Ovary (tissue), 9 donors: ENCODE results near the gene GNA12. TPM values are rescaled to one million over a fixed set of nuclear protein-coding genes. Genes with fewer than 3 reads are reported as not detected.

Source experiments
- DNase-seq, 5 donors: peaks; one replicate each; pipeline ENCODE4 v3.0.0-alpha.2; 2019 to 2020
- H3K27ac ChIP-seq, 2 donors: fragments of 200-600 bp; one replicate each; pipeline versions ENCODE4 v1.5.1 to v1.8.0; 2019 to 2022
- H3K27me3 ChIP-seq: fragments of 200-600 bp; one replicate; pipeline ENCODE4 v1.8.0; 2022
- H3K36me3 ChIP-seq: fragments of 200-600 bp; sonication (generic); one replicate; pipeline ENCODE4 v1.5.1; 2019
- H3K4me1 ChIP-seq: one replicate; pipeline ENCODE4 v1.8.1; 2013; ENCODE audit warnings: mild to moderate bottlenecking, moderate library complexity; ENCODE audit not compliant: insufficient read depth
- H3K4me3 ChIP-seq: fragments of 200-600 bp; sonication (generic); one replicate; pipeline ENCODE4 v1.5.1; 2017
- H3K9me3 ChIP-seq, 2 donors: fragments of 200-600 bp in 1 of 2; sonication (generic) in 1 of 2; one replicate each; pipeline versions ENCODE4 v1.5.1 to v1.8.1; 2013 to 2019; ENCODE audit warnings: mild to moderate bottlenecking in 1 of 2, moderate library complexity in 1 of 2
- CTCF ChIP-seq, 3 donors: fragments of 450-650 bp in 2 of 3; fragments of 200-600 bp in 1 of 3; IDR thresholded peaks; one replicate each; pipeline versions ENCODE4 v1.5.1 to v1.8.0; 2016 to 2022; ENCODE audit warnings: antibody characterized with exemption in 3 of 3, mild to moderate bottlenecking in 1 of 3
- EP300 ChIP-seq: sonication (generic); formaldehyde crosslinking; IDR thresholded peaks from one replicate; pipeline ENCODE4 v1.6.1; 2017; ENCODE audit warnings: antibody characterized with exemption
- POLR2A ChIP-seq: fragments of 450-650 bp; IDR thresholded peaks from one replicate; pipeline ENCODE4 v1.6.1; 2017; ENCODE audit warnings: antibody characterized with exemption, mild to moderate bottlenecking, moderate library complexity
- WGBS, 3 donors: extraction: QIAGEN DNeasy Blood & Tissue Kit in 1 of 3; methylation state at CpG; one replicate each; pipeline versions ENCODE4 v1.1.5 to v1.1.7; 2013 to 2017; 5-methylcytosine and 5-hydroxymethylcytosine counted together
- intact Hi-C, 4 donors: fragments of 100-400 bp; cut with DNase I; formaldehyde crosslinking; loops; one replicate each; pipeline versions ENCODE4 v1.11.0 to v1.15.1; 2022 to 2023
- polyA plus RNA-seq, 2 donors: library from polyadenylated mRNA; stranded (reverse); fragments of 200-250 nt in 1 of 2; fragments of 350-450 nt in 1 of 2; fragmentation: Illumina TruSeq in 1 of 2; extraction: RNeasy Lipid Tissue Mini Kit (QIAGEN cat#74804) in 1 of 2; gene quantifications; one replicate each; pipeline ENCODE4 v1.2.3, GENCODE V29; 2013 to 2014
- total RNA-seq, 7 donors: library from RNA; depleted of rRNA in 2 of 7; stranded (reverse); fragments of >200 nt in 2 of 7; fragmentation: NEBNext Ultra II Directional in 3 of 7; extraction: Animal tissue kit (Norgen Biotek cat#: 25700) in 3 of 7; gene quantifications; one replicate each; pipeline versions ENCODE4 v1.1.0 to v1.2.4, GENCODE V29; 2016 to 2023
- donor health status: DM: no; HTN: no; CAD: no; lungs with moderate emphysema.
- donor health status: DM: no; HTN: no; CAD: no.
- donor health status: Bipolar disorder and iron deficiency.
- donor health status: DM: yes; HTN: yes; CAD: no.
- donor health status: DM: no; HTN: no; CAD: no.
- donor health status: DM: yes; HTN: yes; CAD: no.

The GNA12 gene
- total and polyA plus RNA-seq, 9 donors, result 13.4 to 94.4 (median 65.5) TPM

- Histone ChIP-seq H3K9me3 (no peaks in the 10 kb centered on the region), H3K36me3 (no peaks in the 10 kb centered on the region), H3K4me1 (peaks cover 12% of the 10 kb centered on the region), H3K4me3 (no peak overlapping the region), H3K27me3 (no peaks in the 10 kb centered on the region), H3K27ac (no peak overlapping the region)
- WGBS, 3 donors, result 95 to 98% (median 97%) methylated on average over 17 of the region's 17 CpGs
- intact Hi-C loops, result no loop called here
- TF ChIP-seq POLR2A, result no peak
- no peak for TF ChIP-seq EP300
- DNase-seq, result peak in 4 of 5 donors; percentile 18 to 35 (median 20)
Measured at GRCh38 chr7:2736411-2736914, 107.6 kb downstream of the GNA12 start.

GRCh38 chr7:2735744-2736143, 108.4 kb downstream of the GNA12 start:
- peaks cover 12% of the 10 kb centered on the region for H3K4me1 ChIP-seq
- H3K27ac ChIP-seq, result peak overlapping the region in 1 of 2 donors; percentile 63
- H3K36me3 ChIP-seq, result no peaks in the 10 kb centered on the region
- TF ChIP-seq POLR2A, result no peak
- no peak for TF ChIP-seq CTCF (IDR thresholded peaks at IDR 0.05)
- TF ChIP-seq EP300, result no peak
- no peak overlapping the region for H3K4me3 ChIP-seq
- intact Hi-C loops, result no loop called here
- DNase-seq, result peak in 4 of 5 donors; percentile 22 to 42 (median 32)
- no peaks in the 10 kb centered on the region for H3K9me3 ChIP-seq
- no peaks in the 10 kb centered on the region for H3K27me3 ChIP-seq
- 72 to 79% (median 78%) methylated on average over 13 of the region's 13 CpGs for WGBS, 3 donors

GRCh38 chr7:2734751-2735571, 109.1 kb downstream of the GNA12 start:
- peak overlapping the region in 1 of 2 donors; percentile 63 for H3K27ac ChIP-seq
- no peak for TF ChIP-seq EP300
- TF ChIP-seq CTCF (IDR thresholded peaks at IDR 0.05), result no peak
- no peak for TF ChIP-seq POLR2A
- peak; percentile 60 to 77 (median 65) for DNase-seq

GRCh38 chr7:2734084-2734686, 109.9 kb downstream of the GNA12 start:
- Histone ChIP-seq H3K4me3 (no peak overlapping the region), H3K4me1 (peaks cover 17% of the 10 kb centered on the region), H3K27me3 (no peaks in the 10 kb centered on the region), H3K9me3 (no peaks in the 10 kb centered on the region), H3K36me3 (no peaks in the 10 kb centered on the region), H3K27ac (peak overlapping the region in 1 of 2 donors; percentile 63)
- peak in 4 of 5 donors; percentile 19 to 38 (median 30) for DNase-seq
- intact Hi-C loops, result loop anchor here in 1 of 4 donors (5.0 kb wide), 1 partner anchor 997 kb away; no protein-coding TSS in a partner anchor
- no peak for TF ChIP-seq POLR2A
- TF ChIP-seq CTCF (IDR thresholded peaks at IDR 0.05), result no peak
- no peak for TF ChIP-seq EP300
- WGBS, 3 donors, result 93 to 95% (median 93%) methylated on average over 24 of the region's 24 CpGs

More at GRCh38 chr7:2734751-2735571, 109.1 kb downstream of the GNA12 start:
- H3K9me3 ChIP-seq, result no peaks in the 10 kb centered on the region
- no peaks in the 10 kb centered on the region for H3K27me3 ChIP-seq
- H3K36me3 ChIP-seq, result no peaks in the 10 kb centered on the region
- peaks cover 14% of the 10 kb centered on the region for H3K4me1 ChIP-seq
- WGBS, 3 donors, result 18 to 25% (median 24%) methylated on average over 33 of the region's 33 CpGs
- peak overlapping the region; percentile 16 for H3K4me3 ChIP-seq
- intact Hi-C loops, result loop anchor here in 1 of 4 donors (5.0 kb wide), 1 partner anchor 998 kb away; no protein-coding TSS in a partner anchor
